Panc1 (cell line): ENCODE measurements around the gene KTN1.

Source experiments
- CTCF ChIP-seq: fragments of 450-650 bp; IDR thresholded peaks from 2 replicates; pipeline ENCODE4 v1.5.1; 2017; ENCODE audit warnings: mild to moderate bottlenecking
- POLR2AphosphoS5 ChIP-seq: IDR thresholded peaks from 2 replicates; pipeline ENCODE4 v1.6.1; 2012; ENCODE audit warnings: mild to moderate bottlenecking, low read depth, low read length, moderate library complexity
- REST ChIP-seq, 2 experiments: IDR thresholded peaks; 2 replicates each; pipeline ENCODE4 v1.6.1; 2011 to 2012; ENCODE audit warnings: low read depth in 2 of 2, control low read depth in 1 of 2, low read length in 1 of 2, mild to moderate bottlenecking in 1 of 2, moderate library complexity in 1 of 2; ENCODE audit not compliant: insufficient read depth in 1 of 2
- SIN3A ChIP-seq: IDR thresholded peaks from 2 replicates; pipeline ENCODE4 v1.6.1; 2012; ENCODE audit warnings: low read depth, mild to moderate bottlenecking, low read length, moderate library complexity, borderline replicate concordance; ENCODE audit not compliant: insufficient read depth

GRCh38 chr14:55665067-55665675 is 85.2 kb downstream of the KTN1 start:
- TF ChIP-seq CTCF = no peak
- no peak for TF ChIP-seq REST (IDR thresholded peaks at IDR 0.05; ENCODE audit: insufficient read depth in 1 of 2, low read depth in 2 of 2, low read length in 1 of 2)
- TF ChIP-seq POLR2AphosphoS5 = no peak
- TF ChIP-seq SIN3A = no peak
